ENCODE measurements around the gene ZSWIM7.

ZSWIM7 gene

GRCh38 chr17:16036261-16036660, 36.8 kb upstream of the ZSWIM7 start:
- no peak overlapping the region for H3K4me3 ChIP-seq (ENCODE audit: low read depth, low read length)
- DNase-seq (ENCODE audit: low read depth), result no peak
- no peak for TF ChIP-seq CTCF (IDR thresholded peaks at IDR 0.05; ENCODE audit: control insufficient read depth, extremely low read depth, insufficient read depth)

GRCh38 chr17:16033729-16034349, 34.3 kb upstream of the ZSWIM7 start:
- no peak for TF ChIP-seq CTCF (IDR thresholded peaks at IDR 0.05; ENCODE audit: control insufficient read depth, extremely low read depth, insufficient read depth)
- no peak overlapping the region for H3K4me3 ChIP-seq (ENCODE audit: low read depth, low read length)
- no peak for DNase-seq (ENCODE audit: low read depth)

- no peak overlapping the region for H3K4me3 ChIP-seq (ENCODE audit: low read depth, low read length)
- no peak for DNase-seq (ENCODE audit: low read depth)
- no peak for TF ChIP-seq CTCF (IDR thresholded peaks at IDR 0.05; ENCODE audit: control insufficient read depth, extremely low read depth, insufficient read depth)
These were observed 28.4 kb upstream of the ZSWIM7 start for GRCh38 chr17:16027708-16028584.

GRCh38 chr17:16026895-16027294, 27.4 kb upstream of the ZSWIM7 start:
- DNase-seq (ENCODE audit: low read depth), result no peak
- no peak for TF ChIP-seq CTCF (IDR thresholded peaks at IDR 0.05; ENCODE audit: control insufficient read depth, extremely low read depth, insufficient read depth)
- no peak overlapping the region for H3K4me3 ChIP-seq (ENCODE audit: low read depth, low read length)

GRCh38 chr17:16025202-16025601, 25.7 kb upstream of the ZSWIM7 start:
- TF ChIP-seq CTCF (IDR thresholded peaks at IDR 0.05; ENCODE audit: control insufficient read depth, extremely low read depth, insufficient read depth), result no peak
- no peak overlapping the region for H3K4me3 ChIP-seq (ENCODE audit: low read depth, low read length)
- DNase-seq (ENCODE audit: low read depth), result no peak

- no peak overlapping the region for H3K4me3 ChIP-seq (ENCODE audit: low read depth, low read length)
- no peak for DNase-seq (ENCODE audit: low read depth)
- TF ChIP-seq CTCF (IDR thresholded peaks at IDR 0.05; ENCODE audit: control insufficient read depth, extremely low read depth, insufficient read depth), result no peak
These were observed 24.4 kb upstream of the ZSWIM7 start for GRCh38 chr17:16023881-16024280.
